GM21737 (cell line): ENCODE data around the gene CAST.

Experiments used
- ATAC-seq: cut with Tn5 transposase; IDR thresholded peaks from one replicate; pipeline ENCODE4 v1.9.1; 2021; ENCODE audit warnings: mild to moderate bottlenecking, moderate library complexity; ENCODE audit not compliant: unreplicated experiment

CAST gene

GRCh38 chr5:96809921-96810320, 147.7 kb downstream of the CAST start:
- no peak for ATAC-seq

- no peak for ATAC-seq
Measured at GRCh38 chr5:96812851-96813250, 150.7 kb downstream of the CAST start.

- ATAC-seq, result no peak
Measured at GRCh38 chr5:96814041-96814440, 151.9 kb downstream of the CAST start.

- peak; percentile 78 for ATAC-seq
Measured at GRCh38 chr5:96816411-96816939, 154.3 kb downstream of the CAST start.

GRCh38 chr5:96816991-96817390, 154.8 kb downstream of the CAST start:
- peak; percentile 38 for ATAC-seq

GRCh38 chr5:96817506-96817905, 155.3 kb downstream of the CAST start:
- no peak for ATAC-seq

GRCh38 chr5:96818125-96818788, 156.1 kb downstream of the CAST start:
- no peak for ATAC-seq

GRCh38 chr5:96819806-96820205, 157.6 kb downstream of the CAST start:
- no peak for ATAC-seq

- no peak for ATAC-seq
Measured at GRCh38 chr5:96821260-96821916, 159.2 kb downstream of the CAST start.

GRCh38 chr5:96822686-96823459, 160.7 kb downstream of the CAST start:
- no peak for ATAC-seq

- ATAC-seq, result peak; percentile 94
Measured at GRCh38 chr5:96823900-96824380, 161.8 kb downstream of the CAST start.
